Activated CD8-positive, alpha-beta memory T cell treated with anti-CD3 and anti-CD28 coated beads for 1 hour (primary cell): ENCODE measurements around the gene MNAT1.
"Not testable (repeated sequence)": the region's sequence is repeated elsewhere in the genome, so short reads cannot be mapped to it uniquely, and the experiment has no call there.

ENCODE experiments used
- DNase-seq, 2 donors: peaks; one replicate each; pipeline ENCODE4 v3.0.0-alpha.2; 2020; ENCODE audit warnings: low read depth in 1 of 2; ENCODE audit errors: extremely low read depth in 1 of 2

The MNAT1 gene

GRCh38 chr14:60734465-60735242 is at the start of gene MNAT1:
TSS of gene MNAT1 (plus strand) at chr14:60734761. CDS start at chr14:60734863, 102 bp downstream.
- DNase-seq, result peak; percentile 40 to 57

- DNase-seq, result no peak
Observed at GRCh38 chr14:60686865-60687264, 47.7 kb upstream of the MNAT1 start.

GRCh38 chr14:60691383-60692113 is 43.0 kb upstream of the MNAT1 start:
- no peak for DNase-seq

- no peak for DNase-seq
Observed at GRCh38 chr14:60695327-60695726, 39.2 kb upstream of the MNAT1 start.

- DNase-seq, result no peak
Observed at GRCh38 chr14:60700598-60700997, 34.0 kb upstream of the MNAT1 start.

- no peak for DNase-seq
Observed at GRCh38 chr14:60705100-60705499, 29.5 kb upstream of the MNAT1 start.

GRCh38 chr14:60707858-60708257 is 26.7 kb upstream of the MNAT1 start:
- DNase-seq, result no peak

- no peak for DNase-seq
Observed at GRCh38 chr14:60710494-60710893, 24.1 kb upstream of the MNAT1 start.

- no peak for DNase-seq
Observed at GRCh38 chr14:60713513-60713912, 21.0 kb upstream of the MNAT1 start.

GRCh38 chr14:60720391-60720790 is 14.2 kb upstream of the MNAT1 start:
- no peak for DNase-seq

GRCh38 chr14:60720962-60721325 is 13.6 kb upstream of the MNAT1 start:
- DNase-seq, result no peak

- peak; percentile 40 to 66 for DNase-seq
Observed at GRCh38 chr14:60721326-60722106, 13.0 kb upstream of the MNAT1 start.

GRCh38 chr14:60722107-60722356 is 12.5 kb upstream of the MNAT1 start:
- no peak for DNase-seq

- no peak for DNase-seq
Observed at GRCh38 chr14:60722357-60723115, 12.0 kb upstream of the MNAT1 start.

- no peak for DNase-seq
Observed at GRCh38 chr14:60723116-60723906, 11.2 kb upstream of the MNAT1 start.

- DNase-seq, result no peak
Observed at GRCh38 chr14:60723907-60724618, 10.5 kb upstream of the MNAT1 start, which contains the start of gene SIX4. TSS of gene SIX4 (minus strand) at chr14:60724351. CDS start at chr14:60724074, 277 bp downstream.

- DNase-seq, result not testable (repeated sequence)
Observed at GRCh38 chr14:60731291-60731690, 3.3 kb upstream of the MNAT1 start.

GRCh38 chr14:60732840-60733483 is 1.6 kb upstream of the MNAT1 start:
- no peak for DNase-seq

- DNase-seq, result no peak
Observed at GRCh38 chr14:60735416-60735815, 855 bp downstream of the MNAT1 start.
